Measurements from ENCODE around the gene STOX2. TPM values are rescaled to one million over a fixed set of nuclear protein-coding genes. Genes with fewer than 3 reads are reported as not detected.
A peak's percentile ranks its signal among the peaks of the same experiment; 100 is the strongest.

The STOX2 gene
- total RNA-seq, 4 donors from 2014 or later = 3.5 to 23.1 (median 7.6) TPM

GRCh38 chr4:183898456-183898855 lies 6.7 kb upstream of the STOX2 start:
- H3K27ac ChIP-seq = no peak overlapping the region
- H3K27me3 ChIP-seq = no peaks in the 10 kb centered on the region
- H3K4me1 ChIP-seq = no peaks in the 10 kb centered on the region
- H3K9me3 ChIP-seq = peaks cover 0 to 4% (median 0%) of the 10 kb centered on the region in 4 donors
- H3K36me3 ChIP-seq = no peaks in the 10 kb centered on the region
- no peak for TF ChIP-seq POLR2A (IDR thresholded peaks at IDR 0.05)
- TF ChIP-seq CTCF (IDR thresholded peaks at IDR 0.05) = no peak
- no peak overlapping the region for H3K4me3 ChIP-seq
- no peak for DNase-seq

GRCh38 chr4:183903021-183903760 lies 1.9 kb upstream of the STOX2 start:
- TF ChIP-seq POLR2A (IDR thresholded peaks at IDR 0.05) (no peak), CTCF (IDR thresholded peaks at IDR 0.05) (no peak)
- peaks cover 0 to 6% (median 0%) of the 10 kb centered on the region in 4 donors for H3K4me1 ChIP-seq
- H3K4me3 ChIP-seq = no peak overlapping the region
- H3K27ac ChIP-seq = no peak overlapping the region
- no peak for DNase-seq
- peaks cover 0 to 4% (median 0%) of the 10 kb centered on the region in 4 donors for H3K9me3 ChIP-seq
- no peaks in the 10 kb centered on the region for H3K36me3 ChIP-seq
- peaks cover 0 to 8% of the 10 kb centered on the region in 2 donors for H3K27me3 ChIP-seq

GRCh38 chr4:183905593-183906488 lies 734 bp downstream of the STOX2 start:
- H3K27me3 ChIP-seq = peaks cover 0 to 8% of the 10 kb centered on the region in 2 donors
- no peaks in the 10 kb centered on the region for H3K9me3 ChIP-seq
- peaks cover 0 to 6% (median 0%) of the 10 kb centered on the region in 4 donors for H3K4me1 ChIP-seq
- H3K4me3 ChIP-seq = peak overlapping the region; percentile 30 to 60 (median 46)
- DNase-seq = peak in 1 of 3 donors; percentile 46
- H3K36me3 ChIP-seq = no peaks in the 10 kb centered on the region
- peak overlapping the region; percentile 18 to 73 (median 34) for H3K27ac ChIP-seq
- TF ChIP-seq POLR2A (IDR thresholded peaks at IDR 0.05) = no peak
- no peak for TF ChIP-seq CTCF (IDR thresholded peaks at IDR 0.05)

- Histone ChIP-seq H3K36me3 (no peaks in the 10 kb centered on the region), H3K9me3 (no peaks in the 10 kb centered on the region), H3K27ac (peak overlapping the region in 2 of 4 donors; percentile 18 to 73), H3K27me3 (peaks cover 0 to 8% of the 10 kb centered on the region in 2 donors), H3K4me1 (peaks cover 0 to 6% (median 0%) of the 10 kb centered on the region in 4 donors), H3K4me3 (peak overlapping the region; percentile 30 to 60 (median 46))
- TF ChIP-seq POLR2A (IDR thresholded peaks at IDR 0.05) (no peak), CTCF (IDR thresholded peaks at IDR 0.05) (no peak)
- DNase-seq = no peak
Observed at GRCh38 chr4:183906489-183906738, 1.3 kb downstream of the STOX2 start.

- Histone ChIP-seq H3K9me3 (no peaks in the 10 kb centered on the region), H3K36me3 (no peaks in the 10 kb centered on the region), H3K27ac (peak overlapping the region in 1 of 4 donors; percentile 73), H3K4me1 (peaks cover 0 to 6% (median 0%) of the 10 kb centered on the region in 4 donors), H3K4me3 (peak overlapping the region; percentile 30 to 60 (median 46)), H3K27me3 (peaks cover 0 to 8% of the 10 kb centered on the region in 2 donors)
- DNase-seq = no peak
- no peak for TF ChIP-seq POLR2A (IDR thresholded peaks at IDR 0.05)
- no peak for TF ChIP-seq CTCF (IDR thresholded peaks at IDR 0.05)
Observed at GRCh38 chr4:183906739-183907651, 1.9 kb downstream of the STOX2 start.

All from Peyer's patch (tissue), 4 donors.